ENCODE measurements around the gene INSYN1. TPM values are rescaled to one million over a fixed set of nuclear protein-coding genes. Genes with fewer than 3 reads are reported as not detected.

The INSYN1 gene
- total and polyA plus RNA-seq, 9 of the 15 experiments (the other 6 are each of a cell fraction or from before 2014, with no cell fraction given) = not detected

- 10% methylated on average over 11 of the region's 14 CpGs for WGBS (ENCODE audit: insufficient coverage, low coverage, missing lambda C conversion rate)
- H3K79me2 ChIP-seq (ENCODE audit: control insufficient read depth, insufficient read depth, low read length) = no peaks in the 10 kb centered on the region
- no peak for ATAC-seq
These were observed 53.7 kb downstream of the INSYN1 start for GRCh38 chr15:73699249-73700040.

GRCh38 chr15:73697033-73697467, 56.1 kb downstream of the INSYN1 start:
- Histone ChIP-seq H3K4me1 (replicated peaks in 1 of 2; ENCODE audit: control insufficient read depth in 2 of 2, insufficient read depth in 2 of 2, low read length in 2 of 2) (peaks cover 0 to 7% of the 10 kb centered on the region in 2 experiments; a peak in 1 of 5 replicates), H3K27ac (ENCODE audit: extremely low read depth, low read depth, low read length) (no peak overlapping the region), H3K36me3 (ENCODE audit: control insufficient read depth, insufficient read depth, low read length) (no peaks in the 10 kb centered on the region), H2AFZ (ENCODE audit: low read depth, low read length) (no peak overlapping the region), H3K9ac (ENCODE audit: insufficient read depth in 1 of 2, low read depth in 2 of 2, low read length in 2 of 2) (no peak overlapping the region; a peak in 1 of 4 replicates), H4K20me1 (replicated peaks; ENCODE audit: control insufficient read depth, insufficient read depth, low read length) (peaks cover 13% of the 10 kb centered on the region), H3K4me3 (no peak overlapping the region), H3K9me1 (ENCODE audit: control insufficient read depth, insufficient read depth, low read length) (no peaks in the 10 kb centered on the region), H3K4me2 (ENCODE audit: insufficient read depth, low read length) (no peak overlapping the region), H3K27me3 (ENCODE audit: control insufficient read depth in 2 of 2, insufficient read depth in 2 of 2, low read length in 2 of 2) (peaks cover 0 to 14% of the 10 kb centered on the region in 2 experiments; a peak in 3 of 5 replicates), H3K9me3 (replicated peaks; ENCODE audit: control insufficient read depth, insufficient read depth, low read depth, low read length) (no peaks in the 10 kb centered on the region), H3K79me2 (ENCODE audit: control insufficient read depth, insufficient read depth, low read length) (no peaks in the 10 kb centered on the region)
- DNase-seq (ENCODE audit: extremely low read depth in 1 of 4, low spot score in 3 of 4) = peak; percentile 21 to 37 (median 26)
- intact Hi-C loops (cut with micrococcal nuclease) = no loop called here
- POLR2A ChIA-PET = interaction anchor here (1.1 kb wide), 1 partner anchor 67 kb away, joined by 3 read pairs; no protein-coding TSS in a partner anchor
- CTCF ChIA-PET (ENCODE audit: low intra/inter-chr PET ratio) = interaction anchor here (0.7 kb wide), 1 partner anchor 112 kb away, joined by 8 read pairs; no protein-coding TSS in a partner anchor
- FAIRE-seq = no peak
- WGBS (ENCODE audit: insufficient coverage, low coverage, missing lambda C conversion rate) = 15% methylated on average over 8 of the region's 9 CpGs
- BruUV-seq (replicated peaks) = no TSS peak
- in situ Hi-C loops (cut with MboI) = loop anchor here (5.0 kb wide), 1 partner anchor 135 kb away; no protein-coding TSS in a partner anchor
- peak; percentile 64 for ATAC-seq
- TF ChIP-seq GABPA (tag; conservative IDR thresholded peaks at IDR 0.05; ENCODE audit: low read depth) = peak; percentile 84
- no peak for TF ChIP-seq FOXK1 (CRISPR knock-in tag; IDR thresholded peaks at IDR 0.05; ENCODE audit: borderline replicate concordance)
- TF ChIP-seq USF1 (CRISPR knock-in tag; IDR thresholded peaks at IDR 0.05) = no peak

More at GRCh38 chr15:73699249-73700040, 53.7 kb downstream of the INSYN1 start:
- Histone ChIP-seq H3K4me1 (replicated peaks in 1 of 2; ENCODE audit: control insufficient read depth in 2 of 2, insufficient read depth in 2 of 2, low read length in 2 of 2) (peaks cover 0 to 7% of the 10 kb centered on the region in 2 experiments; a peak in 1 of 5 replicates), H3K4me3 (no peak overlapping the region), H3K4me2 (ENCODE audit: insufficient read depth, low read length) (no peak overlapping the region), H2AFZ (ENCODE audit: low read depth, low read length) (no peak overlapping the region), H3K27ac (ENCODE audit: extremely low read depth, low read depth, low read length) (no peak overlapping the region), H3K9ac (ENCODE audit: insufficient read depth in 1 of 2, low read depth in 2 of 2, low read length in 2 of 2) (no peak overlapping the region), H3K36me3 (ENCODE audit: control insufficient read depth, insufficient read depth, low read length) (no peaks in the 10 kb centered on the region), H3K27me3 (ENCODE audit: control insufficient read depth in 2 of 2, insufficient read depth in 2 of 2, low read length in 2 of 2) (peaks cover 0 to 6% of the 10 kb centered on the region in 2 experiments; a peak in 3 of 5 replicates), H3K9me3 (replicated peaks; ENCODE audit: control insufficient read depth, insufficient read depth, low read depth, low read length) (no peaks in the 10 kb centered on the region), H4K20me1 (replicated peaks; ENCODE audit: control insufficient read depth, insufficient read depth, low read length) (peaks cover 13% of the 10 kb centered on the region), H3K9me1 (ENCODE audit: control insufficient read depth, insufficient read depth, low read length) (no peaks in the 10 kb centered on the region)
- intact Hi-C loops (cut with micrococcal nuclease) (loop anchor here (1.0 to 5.0 kb wide), 5 partner anchors 22 to 415 kb away; no protein-coding TSS in a partner anchor), in situ Hi-C loops (cut with MboI) (loop anchor here (5.0 kb wide), 1 partner anchor 137 kb away; no protein-coding TSS in a partner anchor)
- ChIA-PET CTCF (ENCODE audit: low intra/inter-chr PET ratio) (interaction anchor here (0.5 to 2.9 kb wide), 9 partner anchors 22 to 458 kb away, joined by 3 to 36 read pairs (median 7); no protein-coding TSS in a partner anchor), POLR2A (interaction anchor here (0.5 to 1.4 kb wide), 3 partner anchors 13 to 1358 kb away, joined by 3 to 6 read pairs (median 3); no protein-coding TSS in a partner anchor)
- DNase-seq (ENCODE audit: extremely low read depth in 1 of 4, low spot score in 3 of 4) = no peak
- FAIRE-seq = no peak
- no TSS peak for BruUV-seq (replicated peaks)
- TF ChIP-seq SAFB (IDR thresholded peaks at IDR 0.05; ENCODE audit: borderline replicate concordance, low read depth, low read length) (no peak), RBM25 (IDR thresholded peaks at IDR 0.05; ENCODE audit: low read depth, low read length, severe bottlenecking) (peak; percentile 30), ZNF551 (CRISPR knock-in tag; IDR thresholded peaks at IDR 0.05) (no peak)

Data from K562 (cell line).